ENCODE measurements around the gene MRPL12. TPM values are rescaled to one million over a fixed set of nuclear protein-coding genes. Genes with fewer than 3 reads are reported as not detected.

MRPL12 gene
- 11.6 and 13.6 TPM in 2 replicates for total RNA-seq

DNA sequence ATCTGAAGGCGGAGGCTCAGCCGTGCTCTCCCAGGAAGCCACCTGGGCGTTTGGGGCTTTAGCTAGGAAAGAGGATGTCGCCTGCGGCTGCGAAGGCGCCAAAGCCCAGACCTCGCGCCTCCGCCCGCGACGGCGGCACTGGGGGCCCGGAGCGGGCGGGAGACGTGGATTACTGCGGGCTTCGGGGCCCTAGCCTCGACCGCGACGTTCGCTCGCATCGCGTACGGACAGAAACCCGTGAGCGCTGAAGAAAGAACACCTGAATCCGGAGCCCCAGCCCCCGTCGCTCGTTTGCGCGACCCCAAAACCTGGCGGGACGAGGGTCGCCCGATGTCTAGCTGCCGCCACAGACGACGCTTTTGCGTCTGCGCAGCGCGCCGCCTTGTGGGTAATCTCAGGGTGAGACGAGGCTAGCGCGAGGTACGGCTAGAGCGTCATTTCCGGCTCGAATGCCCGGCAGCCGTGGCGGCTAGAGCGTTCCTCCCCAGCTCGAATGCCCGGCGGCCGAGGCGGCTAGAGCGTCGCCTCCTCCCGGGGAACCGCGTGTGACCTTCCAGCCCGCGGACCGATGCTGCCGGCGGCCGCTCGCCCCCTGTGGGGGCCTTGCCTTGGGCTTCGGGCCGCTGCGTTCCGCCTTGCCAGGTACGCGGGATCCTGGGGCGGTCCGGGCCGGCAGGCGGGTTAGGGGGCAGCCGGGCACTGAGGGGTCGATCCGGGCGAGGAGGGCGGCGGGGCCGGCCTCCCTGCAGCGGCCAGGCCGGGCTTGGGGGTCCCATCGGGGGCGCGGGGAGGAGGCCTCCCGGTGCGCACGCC is at the start of gene MRPL12:
Gene MRPL12, plus strand, starts transcription at position 434 of the 813 bp plus-strand sequence. Its CDS starts 135 bp downstream, at position 569.
- peaks cover 26% of the 10 kb centered on the region for H3K36me3 ChIP-seq (ENCODE audit: control insufficient read depth, insufficient read depth, low read length)
- DNase-seq (ENCODE audit: low read depth) (peak; percentile 80), FAIRE-seq (no peak)
- H3K4me3 ChIP-seq (ENCODE audit: low read depth, low read length), result peak within 1 kb of the TSS; percentile 68
- TF ChIP-seq, protein P1, sequence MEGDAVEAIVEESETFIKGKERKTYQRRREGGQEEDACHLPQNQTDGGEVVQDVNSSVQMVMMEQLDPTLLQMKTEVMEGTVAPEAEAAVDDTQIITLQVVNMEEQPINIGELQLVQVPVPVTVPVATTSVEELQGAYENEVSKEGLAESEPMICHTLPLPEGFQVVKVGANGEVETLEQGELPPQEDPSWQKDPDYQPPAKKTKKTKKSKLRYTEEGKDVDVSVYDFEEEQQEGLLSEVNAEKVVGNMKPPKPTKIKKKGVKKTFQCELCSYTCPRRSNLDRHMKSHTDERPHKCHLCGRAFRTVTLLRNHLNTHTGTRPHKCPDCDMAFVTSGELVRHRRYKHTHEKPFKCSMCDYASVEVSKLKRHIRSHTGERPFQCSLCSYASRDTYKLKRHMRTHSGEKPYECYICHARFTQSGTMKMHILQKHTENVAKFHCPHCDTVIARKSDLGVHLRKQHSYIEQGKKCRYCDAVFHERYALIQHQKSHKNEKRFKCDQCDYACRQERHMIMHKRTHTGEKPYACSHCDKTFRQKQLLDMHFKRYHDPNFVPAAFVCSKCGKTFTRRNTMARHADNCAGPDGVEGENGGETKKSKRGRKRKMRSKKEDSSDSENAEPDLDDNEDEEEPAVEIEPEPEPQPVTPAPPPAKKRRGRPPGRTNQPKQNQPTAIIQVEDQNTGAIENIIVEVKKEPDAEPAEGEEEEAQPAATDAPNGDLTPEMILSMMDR (IDR thresholded peaks at IDR 0.05; ENCODE audit: insufficient read depth, low read length, severe bottlenecking), result peak; percentile 30
- H3K27me3 ChIP-seq (ENCODE audit: control insufficient read depth, insufficient read depth, low read length), result no peaks in the 10 kb centered on the region

DNA sequence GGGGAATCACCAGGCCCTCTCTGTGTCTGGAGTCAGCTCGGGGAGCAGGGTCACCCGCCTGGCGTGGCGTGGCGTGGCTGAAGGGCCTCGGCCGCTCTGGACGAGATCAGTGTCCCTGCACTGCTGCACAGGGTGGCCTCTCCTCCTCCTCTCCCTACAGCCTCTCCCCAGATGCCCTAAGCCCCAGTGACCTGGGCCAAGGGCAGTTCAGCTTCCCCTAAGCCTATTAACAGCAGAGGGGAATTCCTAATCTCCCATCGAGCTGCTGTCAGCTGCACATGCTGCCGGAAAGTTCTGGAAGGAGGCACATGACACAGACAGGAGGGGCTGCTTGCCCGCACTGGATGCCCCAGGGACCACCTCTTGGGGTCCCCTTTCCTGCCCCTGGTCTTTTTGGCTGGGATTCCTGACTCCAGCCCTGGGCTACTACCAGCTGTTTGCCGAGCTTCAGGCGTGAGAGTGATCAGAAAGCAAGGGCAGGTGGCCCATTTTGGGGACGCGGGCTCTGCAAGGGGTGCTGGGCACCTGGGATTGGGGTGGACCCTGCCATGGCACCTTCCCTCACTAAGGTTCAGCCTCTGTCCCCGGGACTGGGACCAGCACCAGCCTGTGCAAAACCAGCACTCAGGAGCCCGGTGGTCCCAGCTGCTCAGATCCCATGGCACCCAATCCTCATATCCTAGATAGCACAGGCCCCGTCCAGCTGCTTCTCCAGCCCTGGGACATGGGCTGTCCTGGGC is 47.6 kb upstream of the MRPL12 start:
- DNase-seq (ENCODE audit: low read depth) (no peak), FAIRE-seq (no peak)
- no peaks in the 10 kb centered on the region for H3K36me3 ChIP-seq (ENCODE audit: control insufficient read depth, insufficient read depth, low read length)
- H3K27me3 ChIP-seq (ENCODE audit: control insufficient read depth, insufficient read depth, low read length), result no peaks in the 10 kb centered on the region
- H3K4me3 ChIP-seq (ENCODE audit: low read depth, low read length), result no peak overlapping the region
- TF ChIP-seq, protein P1 (IDR thresholded peaks at IDR 0.05; ENCODE audit: insufficient read depth, low read length, severe bottlenecking), result no peak

DNA sequence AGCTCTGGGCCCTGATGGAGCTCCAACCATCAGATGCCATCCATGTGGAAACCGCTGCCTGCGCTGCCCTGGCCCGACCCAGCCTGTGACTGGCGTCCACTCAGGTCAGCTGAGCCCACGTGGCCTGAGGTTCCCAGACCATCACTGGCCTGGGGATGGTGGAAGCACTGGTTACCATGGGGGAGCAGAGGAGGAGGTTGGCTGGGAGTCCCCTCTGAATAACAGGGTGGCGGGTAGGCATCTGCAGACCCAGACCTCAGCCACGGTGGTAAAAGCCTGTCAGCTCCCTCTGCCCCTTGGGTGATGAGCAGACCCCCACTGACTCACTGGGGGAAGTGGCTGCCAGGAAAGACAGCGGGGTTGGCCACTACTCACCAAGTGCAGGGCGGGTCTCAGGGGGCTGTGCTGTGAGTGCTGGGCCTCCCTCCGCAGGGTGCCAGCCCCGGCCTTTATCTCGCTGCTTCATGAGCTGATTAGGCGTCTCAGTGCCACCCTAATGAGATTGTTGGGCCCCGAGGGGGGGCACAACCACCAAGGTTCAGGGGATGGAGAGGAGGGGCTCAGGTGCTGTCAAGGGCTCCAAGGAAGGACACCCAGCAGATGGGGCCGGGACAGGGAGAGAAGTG is 46.9 kb upstream of the MRPL12 start, which contains the start of gene PDE6G:
Gene PDE6G, minus strand, starts transcription at position 425 of the 626 bp plus-strand sequence. CDS start 3,237 bp downstream, outside the sequence.
- DNase-seq (ENCODE audit: low read depth) (no peak), FAIRE-seq (no peak)
- Histone ChIP-seq H3K4me3 (ENCODE audit: low read depth, low read length) (no peak within 1 kb of the TSS), H3K36me3 (ENCODE audit: control insufficient read depth, insufficient read depth, low read length) (no peaks in the 10 kb centered on the region), H3K27me3 (ENCODE audit: control insufficient read depth, insufficient read depth, low read length) (no peaks in the 10 kb centered on the region)
- TF ChIP-seq, protein P1 (IDR thresholded peaks at IDR 0.05; ENCODE audit: insufficient read depth, low read length, severe bottlenecking), result no peak

DNA sequence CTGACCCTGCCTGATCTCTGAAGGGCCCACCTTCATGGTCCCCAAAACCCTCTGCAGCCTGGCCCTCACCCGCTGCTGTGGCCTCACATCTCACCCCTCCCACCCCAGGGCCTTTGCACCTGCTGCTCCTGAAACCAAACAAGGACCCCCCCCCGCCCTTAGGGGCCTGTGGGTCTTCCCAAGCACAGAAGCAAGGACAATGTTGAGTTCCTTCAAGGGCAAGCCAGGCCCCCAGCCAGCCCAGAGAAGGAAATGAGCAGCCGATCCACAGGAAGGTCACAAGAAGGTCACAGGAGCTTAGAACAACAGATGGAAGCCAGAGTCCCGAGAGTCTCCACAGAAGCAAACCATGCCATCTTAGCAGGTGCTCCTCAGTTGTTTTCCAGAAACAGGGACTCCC is 46.3 kb upstream of the MRPL12 start:
- no peaks in the 10 kb centered on the region for H3K27me3 ChIP-seq (ENCODE audit: control insufficient read depth, insufficient read depth, low read length)
- TF ChIP-seq, protein P1 (IDR thresholded peaks at IDR 0.05; ENCODE audit: insufficient read depth, low read length, severe bottlenecking), result no peak
- no peak for FAIRE-seq
- no peak for DNase-seq (ENCODE audit: low read depth)
- no peaks in the 10 kb centered on the region for H3K36me3 ChIP-seq (ENCODE audit: control insufficient read depth, insufficient read depth, low read length)
- H3K4me3 ChIP-seq (ENCODE audit: low read depth, low read length), result no peak overlapping the region

DNA sequence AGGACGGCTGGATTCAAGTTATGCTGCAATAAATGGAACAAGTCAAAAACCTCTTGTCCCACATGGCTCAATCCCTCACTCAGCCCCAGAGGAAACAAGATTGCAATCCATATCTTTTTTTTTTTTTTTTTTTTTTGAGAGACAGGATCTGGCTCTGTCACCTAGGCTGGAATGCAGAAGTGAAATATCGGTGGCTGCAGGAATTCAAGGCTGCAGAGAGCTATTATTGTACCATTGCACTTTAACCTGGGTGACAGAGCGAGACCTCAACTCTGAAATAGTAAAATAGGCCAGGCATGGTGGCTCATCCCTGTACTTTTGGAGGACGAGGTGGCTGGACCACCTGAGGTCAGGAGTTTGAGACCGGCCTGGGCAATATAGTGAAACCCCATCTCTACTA is 44.1 kb upstream of the MRPL12 start:
- DNase-seq (ENCODE audit: low read depth), result no peak
- no peak for FAIRE-seq
- Histone ChIP-seq H3K27me3 (ENCODE audit: control insufficient read depth, insufficient read depth, low read length) (no peaks in the 10 kb centered on the region), H3K36me3 (ENCODE audit: control insufficient read depth, insufficient read depth, low read length) (peaks cover under 1% of the 10 kb centered on the region), H3K4me3 (ENCODE audit: low read depth, low read length) (no peak overlapping the region)
- TF ChIP-seq, protein P1 (IDR thresholded peaks at IDR 0.05; ENCODE audit: insufficient read depth, low read length, severe bottlenecking), result no peak
